ENCODE results near the gene GSN. TPM values are rescaled to one million over a fixed set of nuclear protein-coding genes. Genes with fewer than 3 reads are reported as not detected.

GSN gene
- total RNA-seq, 1 donor from 2014 or later = 249 TPM

- Mint-ChIP-seq H3K4me3 (ENCODE audit: unreplicated experiment) (no peak overlapping the region), H3K4me1 (ENCODE audit: unreplicated experiment) (peaks cover 12% of the 10 kb centered on the region), H3K27ac (ENCODE audit: unreplicated experiment) (no peak overlapping the region), H3K9me3 (ENCODE audit: unreplicated experiment) (peaks cover 7% of the 10 kb centered on the region), H3K36me3 (ENCODE audit: unreplicated experiment) (no peaks in the 10 kb centered on the region), H3K27me3 (ENCODE audit: unreplicated experiment) (no peaks in the 10 kb centered on the region)
- no peak for DNase-seq (ENCODE audit: extremely low spot score, unreplicated experiment)
- no peak for TF ChIP-seq CTCF (IDR thresholded peaks at IDR 0.05)
These were observed 14.0 kb upstream of the GSN start for GRCh38 chr9:121253821-121254501.

DNA sequence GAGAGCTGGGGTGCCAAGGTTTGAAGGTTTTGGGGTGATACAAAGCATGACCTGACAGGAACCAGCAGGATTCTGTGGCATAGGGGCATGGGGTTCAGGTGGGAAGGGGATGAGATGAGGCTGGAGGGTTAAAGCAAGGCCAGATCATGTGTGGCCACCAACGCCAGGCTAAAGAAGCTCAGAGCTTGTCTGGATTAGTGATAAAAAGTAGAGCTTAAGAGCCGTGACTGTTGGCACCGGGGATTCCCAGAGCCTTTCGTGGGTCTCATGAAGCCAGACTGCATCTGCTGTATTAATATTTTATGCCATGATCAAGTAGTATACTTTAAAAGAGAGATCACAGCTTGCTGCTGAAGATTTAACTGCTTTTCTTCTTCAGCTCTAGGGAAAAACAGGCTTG, 8.5 kb upstream of the GSN start:
- Mint-ChIP-seq H3K4me3 (ENCODE audit: unreplicated experiment) (no peak overlapping the region), H3K27ac (ENCODE audit: unreplicated experiment) (peak overlapping the region; percentile 38), H3K4me1 (ENCODE audit: unreplicated experiment) (peaks cover 37% of the 10 kb centered on the region), H3K36me3 (ENCODE audit: unreplicated experiment) (no peaks in the 10 kb centered on the region), H3K27me3 (ENCODE audit: unreplicated experiment) (no peaks in the 10 kb centered on the region), H3K9me3 (ENCODE audit: unreplicated experiment) (no peaks in the 10 kb centered on the region)
- no peak for DNase-seq (ENCODE audit: extremely low spot score, unreplicated experiment)
- no peak for TF ChIP-seq CTCF (IDR thresholded peaks at IDR 0.05)

GRCh38 chr9:121259935-121260334, 8.0 kb upstream of the GSN start:
- Mint-ChIP-seq H3K9me3 (ENCODE audit: unreplicated experiment) (no peaks in the 10 kb centered on the region), H3K4me3 (ENCODE audit: unreplicated experiment) (no peak overlapping the region), H3K27me3 (ENCODE audit: unreplicated experiment) (no peaks in the 10 kb centered on the region), H3K36me3 (ENCODE audit: unreplicated experiment) (no peaks in the 10 kb centered on the region), H3K4me1 (ENCODE audit: unreplicated experiment) (peaks cover 37% of the 10 kb centered on the region), H3K27ac (ENCODE audit: unreplicated experiment) (no peak overlapping the region)
- no peak for TF ChIP-seq CTCF (IDR thresholded peaks at IDR 0.05)
- DNase-seq (ENCODE audit: extremely low spot score, unreplicated experiment) = no peak

DNA sequence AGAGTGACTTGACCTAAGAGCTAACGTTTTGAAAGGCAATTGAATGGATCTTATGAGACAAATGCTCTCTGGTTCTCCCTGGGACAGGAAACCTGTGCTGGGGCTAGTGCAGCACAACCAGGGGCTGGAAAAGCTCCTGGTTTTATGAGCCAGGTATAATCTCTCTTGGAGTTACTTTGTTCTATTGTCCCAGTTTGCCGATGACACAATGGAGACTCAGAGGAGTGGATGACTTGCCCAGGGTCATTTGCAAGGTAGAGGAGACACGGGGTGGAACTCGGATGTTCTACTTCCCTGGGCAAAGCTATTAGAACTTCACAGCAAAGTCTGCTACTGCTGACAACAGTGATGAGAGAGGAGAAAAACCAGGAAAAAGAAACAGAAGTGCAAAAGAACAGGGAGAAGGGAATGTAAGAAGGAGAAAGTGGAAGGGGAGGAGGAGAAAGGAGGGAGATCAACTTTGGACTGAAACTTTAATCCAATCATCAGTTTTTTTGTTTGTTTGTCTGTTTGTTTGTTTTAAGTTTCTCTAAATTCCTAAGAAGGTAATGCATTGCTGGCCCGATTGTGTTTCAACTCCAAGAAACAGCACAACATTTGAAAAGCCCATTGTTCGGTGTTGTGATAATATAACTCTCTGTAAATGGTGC, 7.4 kb upstream of the GSN start:
- no peak overlapping the region for H3K4me3 Mint-ChIP-seq (ENCODE audit: unreplicated experiment)
- no peak for TF ChIP-seq CTCF (IDR thresholded peaks at IDR 0.05)
- H3K9me3 Mint-ChIP-seq (ENCODE audit: unreplicated experiment) = no peaks in the 10 kb centered on the region
- H3K4me1 Mint-ChIP-seq (ENCODE audit: unreplicated experiment) = peaks cover 37% of the 10 kb centered on the region
- no peak for DNase-seq (ENCODE audit: extremely low spot score, unreplicated experiment)
- H3K27ac Mint-ChIP-seq (ENCODE audit: unreplicated experiment) = peak overlapping the region; percentile 33
- no peaks in the 10 kb centered on the region for H3K36me3 Mint-ChIP-seq (ENCODE audit: unreplicated experiment)
- H3K27me3 Mint-ChIP-seq (ENCODE audit: unreplicated experiment) = no peaks in the 10 kb centered on the region

- peak overlapping the region; percentile 33 for H3K27ac Mint-ChIP-seq (ENCODE audit: unreplicated experiment)
- no peaks in the 10 kb centered on the region for H3K27me3 Mint-ChIP-seq (ENCODE audit: unreplicated experiment)
- no peaks in the 10 kb centered on the region for H3K9me3 Mint-ChIP-seq (ENCODE audit: unreplicated experiment)
- H3K4me3 Mint-ChIP-seq (ENCODE audit: unreplicated experiment) = no peak overlapping the region
- no peaks in the 10 kb centered on the region for H3K36me3 Mint-ChIP-seq (ENCODE audit: unreplicated experiment)
- H3K4me1 Mint-ChIP-seq (ENCODE audit: unreplicated experiment) = peaks cover 37% of the 10 kb centered on the region
- DNase-seq (ENCODE audit: extremely low spot score, unreplicated experiment) = no peak
- no peak for TF ChIP-seq CTCF (IDR thresholded peaks at IDR 0.05)
These were observed 6.9 kb upstream of the GSN start for GRCh38 chr9:121261107-121261460.

Data from osteocyte (in vitro differentiated cells).